ENCODE measurements around the gene DAAM1.

The DAAM1 gene

DNA sequence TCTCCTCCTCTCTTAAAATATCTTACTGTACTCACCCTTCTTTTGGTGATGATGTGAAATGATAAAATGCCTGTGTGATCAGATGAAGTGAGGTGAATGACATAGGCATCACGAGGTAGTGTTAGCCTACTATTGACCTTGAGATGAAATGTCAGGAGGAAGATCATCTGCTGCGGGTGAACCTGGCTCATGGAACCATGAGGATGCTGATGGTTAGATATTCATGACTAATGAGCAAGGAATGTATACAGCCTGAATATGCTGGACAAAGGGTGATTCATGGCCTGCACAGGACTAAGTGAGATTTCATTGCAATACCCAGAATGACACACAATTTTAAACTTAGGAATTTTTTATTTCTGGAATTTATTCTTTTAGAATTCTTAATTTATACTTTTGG is 89.6 kb downstream of the DAAM1 start:
- DNase-seq (ENCODE audit: low spot score), result peak; percentile 78
- POLR2A ChIA-PET (ENCODE audit: low non-redundant PET), result no interaction called here
- TF ChIP-seq, protein P1, sequence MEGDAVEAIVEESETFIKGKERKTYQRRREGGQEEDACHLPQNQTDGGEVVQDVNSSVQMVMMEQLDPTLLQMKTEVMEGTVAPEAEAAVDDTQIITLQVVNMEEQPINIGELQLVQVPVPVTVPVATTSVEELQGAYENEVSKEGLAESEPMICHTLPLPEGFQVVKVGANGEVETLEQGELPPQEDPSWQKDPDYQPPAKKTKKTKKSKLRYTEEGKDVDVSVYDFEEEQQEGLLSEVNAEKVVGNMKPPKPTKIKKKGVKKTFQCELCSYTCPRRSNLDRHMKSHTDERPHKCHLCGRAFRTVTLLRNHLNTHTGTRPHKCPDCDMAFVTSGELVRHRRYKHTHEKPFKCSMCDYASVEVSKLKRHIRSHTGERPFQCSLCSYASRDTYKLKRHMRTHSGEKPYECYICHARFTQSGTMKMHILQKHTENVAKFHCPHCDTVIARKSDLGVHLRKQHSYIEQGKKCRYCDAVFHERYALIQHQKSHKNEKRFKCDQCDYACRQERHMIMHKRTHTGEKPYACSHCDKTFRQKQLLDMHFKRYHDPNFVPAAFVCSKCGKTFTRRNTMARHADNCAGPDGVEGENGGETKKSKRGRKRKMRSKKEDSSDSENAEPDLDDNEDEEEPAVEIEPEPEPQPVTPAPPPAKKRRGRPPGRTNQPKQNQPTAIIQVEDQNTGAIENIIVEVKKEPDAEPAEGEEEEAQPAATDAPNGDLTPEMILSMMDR (conservative IDR thresholded peaks at IDR 0.05; ENCODE audit: low read depth), result no peak
- H3K27ac ChIP-seq, result no peak overlapping the region
- CTCF ChIA-PET, result interaction anchor here (0.6 to 0.7 kb wide), 2 partner anchors 12 to 851 kb away, joined by 3 to 6 read pairs; no protein-coding TSS in a partner anchor

DNA sequence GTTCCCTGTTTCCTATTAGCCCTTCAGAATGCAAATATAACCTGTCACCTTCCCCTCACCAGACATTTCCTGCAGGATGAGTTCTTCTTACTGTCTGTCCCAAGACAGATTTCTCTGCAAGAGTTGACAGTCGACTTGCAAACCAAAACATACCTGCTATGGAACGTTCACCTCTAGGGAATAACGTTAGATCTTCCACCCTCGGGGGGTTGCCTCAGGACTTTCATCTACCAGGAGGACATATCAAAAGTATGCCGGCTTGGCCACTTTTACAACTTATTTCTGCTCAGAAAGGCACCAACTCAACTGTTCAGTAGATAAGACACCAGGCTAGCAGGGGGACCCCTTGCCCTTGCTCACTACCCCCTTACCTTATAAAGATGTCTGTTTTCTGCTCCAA is 92.5 kb downstream of the DAAM1 start:
- peak overlapping the region; percentile 28; the same call in 1 of the 2 replicates for H3K27ac ChIP-seq
- ChIA-PET CTCF (no interaction called here), POLR2A (ENCODE audit: low non-redundant PET) (no interaction called here)
- TF ChIP-seq, protein P1 (conservative IDR thresholded peaks at IDR 0.05; ENCODE audit: low read depth), result no peak
- DNase-seq (ENCODE audit: low spot score), result no peak

DNA sequence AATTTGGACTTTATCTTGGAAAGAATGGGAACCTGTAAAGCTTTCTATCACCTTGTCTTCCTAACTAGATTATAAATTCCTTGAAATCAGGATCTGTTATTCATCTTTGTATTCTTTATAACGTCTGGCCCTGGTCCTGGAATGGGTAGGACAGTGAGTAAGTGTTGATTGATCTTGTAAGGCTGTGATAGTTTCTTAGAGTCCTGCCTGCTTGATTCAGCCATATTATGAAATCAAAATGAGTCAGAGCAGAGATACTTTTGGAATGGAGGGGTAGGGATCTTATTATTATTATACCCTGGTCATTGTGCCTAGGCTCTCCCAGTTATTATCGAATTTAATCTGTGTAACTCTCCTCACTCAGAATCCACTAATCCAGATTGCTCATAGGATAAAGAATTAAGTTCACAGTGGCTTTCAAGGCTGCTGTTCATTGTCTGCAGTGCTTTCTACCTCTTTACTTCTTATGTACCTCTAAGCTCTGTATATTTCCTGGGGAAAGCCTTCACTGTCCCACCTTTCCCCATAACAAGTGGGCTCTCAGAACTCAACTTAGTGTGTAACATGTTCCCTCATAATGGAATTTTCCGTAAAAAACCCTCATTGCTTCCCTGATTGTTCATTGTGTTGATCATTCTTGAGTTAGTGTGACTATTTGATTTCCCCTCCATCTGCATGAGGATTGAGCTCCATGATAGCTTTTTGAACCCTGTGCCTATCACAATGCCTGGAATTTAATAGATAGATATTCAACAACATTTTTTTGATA is 93.3 kb downstream of the DAAM1 start:
- H3K27ac ChIP-seq, result peak overlapping the region; percentile 28; the same call in 1 of the 2 replicates

DNA sequence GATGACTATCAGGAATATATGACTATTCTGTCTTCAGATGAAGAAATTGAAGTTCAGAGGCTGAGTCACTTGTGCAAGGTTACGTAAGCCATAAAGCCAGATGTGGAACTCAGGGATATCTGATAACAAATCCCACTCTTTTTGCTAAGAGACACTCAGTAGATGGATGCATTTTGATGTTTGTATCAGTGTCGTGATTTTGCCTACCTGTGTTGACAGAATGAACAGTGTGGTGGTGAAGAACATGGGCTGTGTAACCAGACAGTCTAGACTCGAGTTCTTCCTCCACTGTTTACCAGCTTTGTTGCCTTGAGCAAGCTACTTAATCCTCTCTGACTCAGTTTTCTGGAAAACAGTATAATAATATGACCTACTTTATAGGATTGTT is 93.9 kb downstream of the DAAM1 start:
- POLR2A ChIA-PET (ENCODE audit: low non-redundant PET), result no interaction called here
- CTCF ChIA-PET, result interaction anchor here (0.7 kb wide), 2 partner anchors 38 to 105 kb away, joined by 3 to 4 read pairs; no protein-coding TSS in a partner anchor
- TF ChIP-seq, protein P1 (conservative IDR thresholded peaks at IDR 0.05; ENCODE audit: low read depth), result no peak
- DNase-seq (ENCODE audit: low spot score), result peak; percentile 36
- H3K27ac ChIP-seq, result no peak overlapping the region

More for the DNA sequence above, 93.3 kb downstream of the DAAM1 start:
- ChIA-PET POLR2A (ENCODE audit: low non-redundant PET) (no interaction called here), CTCF (interaction anchor here (0.7 kb wide), 1 partner anchor 105 kb away, joined by 3 read pairs; no protein-coding TSS in a partner anchor)
- peak; percentile 78 for DNase-seq (ENCODE audit: low spot score)
- TF ChIP-seq, protein P1 (conservative IDR thresholded peaks at IDR 0.05; ENCODE audit: low read depth), result no peak

DNA sequence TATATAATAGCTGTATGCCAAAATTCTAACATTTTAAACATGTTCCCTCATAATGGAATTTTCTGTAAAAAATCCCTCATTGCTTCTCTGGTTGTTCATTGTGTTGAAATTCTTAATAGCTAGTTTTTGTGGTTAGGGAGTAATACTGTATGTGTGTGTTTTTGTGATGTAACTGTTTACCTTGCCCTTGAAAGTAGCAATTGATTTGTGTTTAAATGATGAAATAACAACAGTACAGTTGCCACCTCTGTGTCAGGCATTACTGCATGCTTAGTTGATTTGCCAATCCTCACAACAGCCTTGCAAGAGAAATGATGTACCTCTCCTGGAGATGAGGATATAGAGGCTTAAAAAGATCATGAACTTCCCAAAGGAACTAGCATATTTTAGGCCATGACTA is 94.9 kb downstream of the DAAM1 start:
- no peak for DNase-seq (ENCODE audit: low spot score)
- CTCF ChIA-PET, result no interaction called here
- POLR2A ChIA-PET (ENCODE audit: low non-redundant PET), result no interaction called here
- TF ChIP-seq, protein P1 (conservative IDR thresholded peaks at IDR 0.05; ENCODE audit: low read depth), result no peak
- no peak overlapping the region for H3K27ac ChIP-seq

DNA sequence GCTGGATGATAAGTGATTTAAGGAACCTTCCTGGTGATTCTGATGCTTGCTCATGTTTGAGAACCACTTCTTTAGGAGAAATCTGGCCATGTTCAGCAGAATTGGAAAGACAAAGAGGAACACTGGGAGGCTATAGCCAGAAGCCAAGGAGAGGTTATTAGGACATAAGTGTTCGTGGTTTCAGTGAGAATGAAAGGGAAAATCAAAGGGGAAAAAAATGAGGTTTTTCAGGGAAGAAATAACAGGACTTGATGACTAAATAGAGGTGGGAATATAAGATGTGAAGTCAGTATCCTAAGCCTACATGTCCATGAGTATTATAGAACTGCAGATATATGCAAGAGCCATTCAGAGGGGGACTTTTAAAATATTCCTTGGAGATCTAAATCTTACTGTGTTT is 95.6 kb downstream of the DAAM1 start:
- H3K27ac ChIP-seq, result no peak overlapping the region
- DNase-seq (ENCODE audit: low spot score), result no peak
- POLR2A ChIA-PET (ENCODE audit: low non-redundant PET), result no interaction called here
- CTCF ChIA-PET, result no interaction called here
- TF ChIP-seq, protein P1 (conservative IDR thresholded peaks at IDR 0.05; ENCODE audit: low read depth), result no peak
